GM21447 (cell line): ENCODE results near the gene NT5C2.
"Not testable (repeated sequence)": the region's sequence is repeated elsewhere in the genome, so short reads cannot be mapped to it uniquely, and the experiment has no call there.

Experiments used
- ATAC-seq: cut with Tn5 transposase; IDR thresholded peaks from one replicate; pipeline ENCODE4 v1.9.1; 2021; ENCODE audit not compliant: unreplicated experiment

Gene NT5C2

GRCh38 chr10:103193107-103193819, at the start of gene NT5C2:
Gene NT5C2, minus strand, starts transcription at chr10:103193272. Its CDS starts 18,314 bp downstream, at chr10:103174958.
- peak; percentile 66 for ATAC-seq

- ATAC-seq, result no peak
These were observed 48.4 kb upstream of the NT5C2 start for GRCh38 chr10:103241262-103242011.

DNA sequence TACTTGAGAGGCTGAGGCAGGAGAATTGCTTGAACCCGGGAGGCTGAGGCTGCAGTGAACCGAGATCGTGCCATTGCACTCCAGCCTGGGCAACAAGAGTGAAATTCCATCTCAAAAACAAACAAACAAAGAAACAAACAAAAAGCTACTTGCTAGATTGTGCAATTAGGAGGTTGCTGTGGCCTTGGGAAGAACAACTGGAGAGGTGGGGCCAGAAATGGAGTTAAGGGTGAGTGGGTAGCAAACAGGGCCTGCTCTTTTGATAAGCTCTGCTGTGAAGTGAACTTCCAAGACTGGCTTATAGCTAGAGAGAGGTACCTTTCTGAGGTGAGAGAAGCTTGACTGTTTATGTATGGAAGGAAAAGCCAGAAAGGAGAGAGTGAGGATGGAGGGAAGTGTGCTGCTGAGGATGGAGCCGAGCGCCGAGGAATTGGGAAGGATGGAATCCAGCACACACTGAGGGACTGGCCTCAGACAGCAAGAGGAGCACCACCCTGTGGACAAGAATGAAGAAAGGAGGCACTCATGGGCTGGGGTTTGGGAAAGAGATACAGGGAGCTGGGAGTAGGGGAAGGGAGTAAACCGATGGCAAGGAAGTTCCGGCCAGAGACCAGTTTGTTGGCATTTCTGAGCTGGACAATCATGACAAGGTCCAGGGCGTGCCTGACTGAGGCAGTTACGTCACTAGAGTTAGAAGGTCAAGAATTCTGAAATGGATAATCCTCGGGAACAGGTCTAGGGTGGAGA, 45.6 kb upstream of the NT5C2 start:
- ATAC-seq, result no peak

DNA sequence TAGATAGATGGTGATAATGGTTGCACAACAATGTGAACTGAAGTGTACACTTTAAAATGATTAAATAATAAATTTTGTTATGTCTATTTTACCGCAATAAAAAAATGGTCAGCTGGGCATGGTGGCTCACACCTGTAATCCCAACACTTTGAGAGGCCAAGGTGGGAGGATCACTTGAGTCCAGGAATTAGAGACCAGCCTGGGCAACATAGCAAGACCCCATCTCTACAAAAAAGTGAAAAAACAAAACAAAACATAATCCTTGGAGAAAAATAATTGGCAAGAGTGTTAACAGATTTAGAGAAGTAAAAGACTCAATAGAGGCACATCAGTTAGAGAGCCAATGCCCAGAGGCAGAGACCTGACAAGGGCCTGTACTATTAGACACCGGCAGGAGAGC, 42.7 kb upstream of the NT5C2 start:
- no peak for ATAC-seq

- ATAC-seq, result no peak
These were observed 39.9 kb upstream of the NT5C2 start for GRCh38 chr10:103232772-103233488.

- ATAC-seq, result no peak
These were observed 39.1 kb upstream of the NT5C2 start for GRCh38 chr10:103232131-103232673.

DNA sequence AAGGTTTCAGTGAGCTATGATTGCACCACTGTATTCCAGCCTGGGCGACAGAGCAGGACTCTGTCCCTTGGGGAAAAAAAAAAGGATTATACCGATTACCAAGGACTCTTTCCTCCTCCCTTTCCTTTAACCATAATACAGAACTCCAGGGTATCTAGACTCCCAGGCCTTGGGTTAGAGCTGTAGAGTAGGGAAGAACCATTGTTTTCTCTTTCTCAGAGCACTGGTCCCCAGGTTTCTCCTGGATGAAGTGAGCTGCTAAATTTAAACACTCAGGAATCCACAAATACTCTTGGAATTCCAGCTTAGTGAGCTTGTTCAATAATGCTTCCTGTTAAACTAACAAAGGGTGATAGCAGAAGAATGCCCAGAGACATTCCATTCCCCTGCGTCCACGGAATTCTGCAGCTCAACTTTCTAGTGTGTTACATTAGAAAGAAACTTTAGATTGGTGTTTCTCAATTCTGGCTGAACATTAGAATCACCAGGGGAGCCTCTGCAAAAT, 38.0 kb upstream of the NT5C2 start:
- no peak for ATAC-seq

GRCh38 chr10:103227416-103227815, 34.3 kb upstream of the NT5C2 start:
- ATAC-seq, result no peak

- ATAC-seq, result no peak
These were observed 32.9 kb upstream of the NT5C2 start for GRCh38 chr10:103225939-103226338.

- not testable (repeated sequence) for ATAC-seq
These were observed 31.6 kb upstream of the NT5C2 start for GRCh38 chr10:103224721-103225120.

GRCh38 chr10:103224133-103224532, 31.1 kb upstream of the NT5C2 start:
- no peak for ATAC-seq

DNA sequence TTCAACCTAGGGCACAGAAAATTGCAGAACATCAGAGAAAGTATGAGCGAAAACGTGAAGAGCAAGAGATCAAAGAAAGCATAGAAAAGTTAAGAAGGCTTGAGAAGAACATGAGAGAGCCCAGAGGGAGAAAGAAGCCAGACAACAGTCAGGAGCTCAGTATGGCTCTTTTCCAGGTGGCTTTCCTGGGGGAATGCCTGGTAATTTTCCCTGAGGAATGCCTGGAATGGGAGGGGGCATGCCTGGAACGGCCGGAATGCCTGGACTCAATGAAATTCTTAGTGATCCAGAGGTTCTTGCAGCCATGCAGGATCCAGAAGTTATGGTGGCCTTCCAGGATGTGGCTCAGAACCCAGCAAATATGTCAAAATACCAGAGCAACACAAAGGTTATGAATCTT, 23.3 kb upstream of the NT5C2 start:
- not testable (repeated sequence) for ATAC-seq

GRCh38 chr10:103215601-103216000, 22.5 kb upstream of the NT5C2 start:
- no peak for ATAC-seq

- not testable (repeated sequence) for ATAC-seq
These were observed 17.2 kb upstream of the NT5C2 start for GRCh38 chr10:103210262-103210661.

DNA sequence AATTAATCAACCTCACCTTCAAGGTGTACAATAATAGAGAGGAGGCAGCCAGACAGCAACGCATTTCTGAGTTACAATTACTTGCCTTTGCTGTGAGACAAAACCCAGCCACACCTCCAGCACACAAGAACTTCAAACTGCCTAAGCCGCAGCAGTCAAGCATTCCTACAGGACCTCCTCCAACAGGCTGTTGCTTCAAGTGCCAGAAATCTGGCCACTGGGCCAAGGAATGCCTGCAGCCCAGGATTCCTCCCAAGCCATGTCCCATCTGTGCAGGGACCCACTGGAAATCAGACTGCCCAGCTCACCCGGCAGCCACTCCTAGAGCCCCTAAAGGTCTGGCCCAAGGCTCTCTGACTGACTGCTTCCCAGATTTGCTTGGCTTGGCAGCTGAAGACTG, 14.6 kb upstream of the NT5C2 start:
- not testable (repeated sequence) for ATAC-seq

GRCh38 chr10:103207141-103207540, 14.1 kb upstream of the NT5C2 start:
- ATAC-seq, result no peak

DNA sequence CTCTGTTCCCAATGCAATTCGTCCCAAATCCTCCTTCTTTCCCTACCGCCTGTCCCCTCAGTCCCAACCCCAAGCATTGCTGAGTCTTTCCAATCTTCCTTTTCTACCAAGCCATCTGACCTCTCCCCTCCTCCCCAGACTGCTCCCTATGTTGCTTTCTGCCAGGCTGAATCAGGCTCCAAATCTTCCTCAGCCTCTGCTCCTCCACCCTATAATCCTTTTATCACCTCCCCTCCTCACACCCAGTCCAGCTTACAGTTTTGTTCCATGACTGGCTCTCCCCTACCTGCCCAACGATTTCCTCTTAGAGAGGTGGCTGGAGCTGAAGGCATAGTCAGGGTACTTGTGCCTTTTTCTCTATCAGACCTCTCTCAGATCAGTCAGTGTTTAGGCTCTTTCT, 13.6 kb upstream of the NT5C2 start:
- ATAC-seq, result not testable (repeated sequence)

- not testable (repeated sequence) for ATAC-seq
These were observed 12.3 kb upstream of the NT5C2 start for GRCh38 chr10:103205401-103205800.

DNA sequence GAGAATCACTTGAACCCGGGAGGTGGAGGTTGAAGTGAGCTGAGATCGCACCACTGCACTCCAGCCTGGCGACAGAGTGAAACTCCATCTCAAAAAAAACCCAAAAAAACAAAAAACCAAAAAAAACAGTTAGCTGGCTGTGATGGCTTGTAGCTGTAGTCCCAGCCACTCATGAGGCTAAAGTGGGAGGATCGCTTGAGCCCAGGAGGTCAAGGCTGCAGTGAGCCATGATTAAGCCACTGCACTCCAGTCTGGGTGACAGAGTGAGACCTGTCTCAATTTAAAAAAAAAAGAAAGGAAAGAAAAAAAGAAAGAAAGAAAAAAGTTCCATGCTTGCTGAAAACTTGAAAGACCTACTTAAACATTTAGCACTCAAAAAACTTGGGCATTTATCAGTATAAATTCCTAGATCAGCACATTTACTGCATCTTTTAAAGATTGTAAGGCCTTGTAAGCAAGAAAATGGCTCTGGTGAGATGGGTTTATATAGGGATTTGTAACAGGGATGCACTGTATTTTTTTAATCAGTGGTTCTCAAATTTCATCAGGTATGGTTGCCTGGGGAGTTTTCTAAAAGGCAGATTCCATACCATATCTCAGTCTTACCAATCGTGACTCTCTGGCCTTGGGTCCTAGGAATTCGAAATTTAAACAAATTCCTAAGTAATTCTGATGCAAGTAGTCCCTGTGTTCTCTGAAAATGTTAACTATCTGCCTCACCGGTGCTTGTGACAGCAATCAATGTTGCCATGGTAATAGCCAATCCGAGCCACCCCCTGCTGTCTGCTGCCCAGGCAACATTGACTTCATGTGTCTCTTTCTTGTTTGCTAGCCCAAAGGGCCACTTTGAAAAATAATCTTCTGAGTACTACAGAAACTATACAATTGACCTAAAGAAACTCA, 11.5 kb upstream of the NT5C2 start:
- no peak for ATAC-seq

- no peak for ATAC-seq
These were observed 10.4 kb upstream of the NT5C2 start for GRCh38 chr10:103203466-103203865.
